Dedifferentiated amniotic fluid mesenchymal stem cell (primary cell): ENCODE measurements around the gene TMEM158.
A peak's percentile ranks its signal among the peaks of the same experiment; 100 is the strongest.

ENCODE experiments used
- DNase-seq: peaks from one replicate; pipeline ENCODE4 v3.0.0-alpha.2; 2016; ENCODE audit errors: extremely low spot score

Gene TMEM158

DNA sequence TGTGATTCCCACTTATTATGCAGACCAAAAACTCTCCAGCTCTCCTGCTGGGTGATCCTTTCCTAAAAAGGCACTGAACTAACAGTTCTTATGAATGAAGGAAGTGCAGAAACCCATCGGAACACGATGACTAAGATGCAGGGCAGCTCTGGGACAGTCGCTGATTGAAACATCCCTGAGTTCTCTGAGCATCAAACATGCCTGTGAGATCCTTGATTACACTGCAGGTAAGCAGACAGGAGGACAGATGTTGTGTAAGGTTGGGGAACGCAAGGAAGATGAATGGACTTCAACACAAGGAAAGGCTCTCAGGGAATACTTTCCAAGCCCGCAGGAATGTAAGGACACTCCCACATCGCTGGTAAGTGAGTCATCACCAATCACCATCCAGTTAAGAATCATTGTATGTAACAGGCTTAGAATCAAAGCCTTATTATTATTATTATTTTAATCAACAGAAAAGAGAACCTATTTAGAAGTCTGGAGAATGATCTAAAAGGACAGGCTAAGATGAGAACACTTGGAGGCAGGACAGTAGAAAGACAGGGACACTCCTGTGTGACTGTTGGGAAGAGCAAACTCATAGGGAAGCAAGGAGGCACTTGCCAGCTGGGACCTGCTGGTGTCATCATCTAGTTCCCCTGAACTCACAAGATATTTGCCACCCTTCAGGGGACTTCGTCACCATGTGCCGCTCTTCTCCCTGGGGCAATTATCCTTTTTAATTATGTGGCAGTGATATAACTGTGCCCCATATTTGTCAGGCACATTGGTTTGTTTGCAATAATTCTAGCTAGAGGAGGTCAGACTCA, 26.0 kb downstream of the TMEM158 start:
- peak; percentile 73 for DNase-seq

DNA sequence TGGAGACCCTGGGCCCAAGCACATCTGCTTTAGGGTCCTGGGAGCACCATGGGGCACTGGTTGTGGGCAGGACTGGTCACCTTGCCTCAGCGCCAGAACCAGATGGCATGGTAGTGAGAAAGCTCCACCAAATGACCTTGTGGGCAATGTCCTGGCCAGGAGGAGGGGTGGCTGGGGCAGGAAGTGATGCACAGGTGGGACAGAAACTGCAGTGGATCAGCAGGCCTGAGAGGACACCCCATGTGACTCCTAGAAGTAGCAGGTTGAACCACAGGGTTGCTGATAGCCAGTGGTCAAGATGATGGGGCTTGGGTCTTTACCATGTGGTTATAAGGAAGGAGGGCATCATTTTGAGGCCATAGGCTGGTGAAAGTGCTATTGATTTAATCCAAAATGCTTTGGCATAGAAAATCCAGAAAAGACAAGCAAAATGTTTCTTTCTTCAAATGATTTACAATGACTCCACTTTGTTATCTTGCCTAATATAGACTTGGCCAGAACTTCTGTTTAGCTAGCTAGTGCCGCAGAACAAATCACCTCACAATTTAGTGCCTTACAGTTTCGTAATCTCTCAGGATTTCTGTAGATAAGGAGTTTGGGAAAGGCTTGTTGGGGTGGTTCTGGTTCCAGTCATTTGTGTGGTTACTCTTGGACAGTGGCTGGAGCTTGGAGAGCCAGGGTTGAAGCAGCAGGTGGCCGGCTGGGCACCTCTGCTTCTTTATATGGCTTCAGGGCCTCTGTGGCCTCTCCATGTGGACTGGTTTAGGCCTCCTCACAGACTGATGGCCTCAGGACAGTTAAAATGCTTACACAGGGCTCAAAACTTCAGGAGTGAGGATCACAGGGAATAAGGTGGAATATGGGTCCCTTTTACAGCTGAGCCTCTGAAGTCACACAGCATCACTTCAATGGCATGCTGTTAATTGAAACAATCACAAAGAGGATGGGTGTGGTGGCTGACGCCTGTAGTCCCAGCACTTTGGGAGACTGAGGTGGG, 27.5 kb downstream of the TMEM158 start:
- no peak for DNase-seq

DNA sequence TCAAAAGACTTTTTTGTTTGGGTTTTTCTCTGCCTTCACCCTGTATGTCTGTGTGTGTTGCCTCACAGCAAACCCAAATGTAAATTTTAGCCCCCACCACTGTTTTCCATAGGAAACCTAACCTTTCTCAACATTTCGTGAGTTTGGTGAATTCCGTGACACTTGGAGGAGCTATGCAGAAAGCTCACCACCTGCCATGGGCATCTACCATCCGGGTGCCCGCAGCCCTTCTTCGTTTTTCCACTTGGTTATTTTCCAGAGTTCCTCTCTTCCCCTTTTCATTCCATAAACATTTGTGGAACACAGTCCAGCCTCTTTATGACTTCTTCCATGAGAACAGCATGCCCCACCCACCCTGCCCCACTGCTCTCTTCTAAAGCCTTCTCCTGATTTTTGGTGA, 31.3 kb downstream of the TMEM158 start:
- no peak for DNase-seq

DNA sequence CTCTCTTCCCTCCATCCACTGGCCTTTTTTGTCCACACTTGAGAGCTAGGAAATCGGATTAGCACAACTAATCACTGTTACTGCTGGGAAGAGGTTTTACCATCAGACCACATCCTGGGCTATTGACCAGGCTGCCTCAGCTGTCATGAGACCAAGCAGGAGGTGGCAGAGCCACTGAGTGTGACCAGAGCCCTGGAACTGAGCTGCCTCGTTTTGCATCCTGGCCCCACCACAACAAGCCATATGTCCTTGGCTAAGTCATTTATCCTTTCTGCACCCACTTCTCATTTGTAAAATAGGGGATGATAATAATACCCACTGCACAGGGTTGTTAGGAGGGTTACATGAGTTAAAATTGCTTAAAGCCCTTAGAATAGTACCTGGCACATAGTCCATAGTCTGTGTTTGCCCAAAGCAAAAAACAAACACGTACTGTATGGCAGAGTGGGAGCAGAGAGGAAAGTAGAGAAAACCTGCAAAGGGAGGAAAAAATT, 34.1 kb downstream of the TMEM158 start:
- DNase-seq = no peak

DNA sequence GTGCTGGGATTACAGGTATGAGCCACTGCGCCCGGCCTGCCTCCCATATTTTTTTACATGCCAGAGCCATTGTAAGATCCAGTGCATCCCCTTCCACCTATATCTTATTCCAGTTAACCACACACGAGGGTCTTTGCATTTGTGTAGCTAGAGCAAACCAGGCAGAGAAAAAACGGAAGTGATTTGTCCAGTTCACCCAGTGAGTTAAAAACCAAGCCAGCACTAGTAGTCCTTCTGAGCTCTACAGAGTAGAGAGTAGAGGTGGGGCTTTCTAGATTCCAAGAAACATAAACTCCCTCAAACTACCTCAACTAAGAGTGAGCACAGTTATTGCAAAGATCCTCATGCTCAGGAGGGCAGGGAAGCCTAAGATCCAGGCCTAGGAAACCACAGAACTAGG, 34.7 kb downstream of the TMEM158 start:
- DNase-seq = no peak

DNA sequence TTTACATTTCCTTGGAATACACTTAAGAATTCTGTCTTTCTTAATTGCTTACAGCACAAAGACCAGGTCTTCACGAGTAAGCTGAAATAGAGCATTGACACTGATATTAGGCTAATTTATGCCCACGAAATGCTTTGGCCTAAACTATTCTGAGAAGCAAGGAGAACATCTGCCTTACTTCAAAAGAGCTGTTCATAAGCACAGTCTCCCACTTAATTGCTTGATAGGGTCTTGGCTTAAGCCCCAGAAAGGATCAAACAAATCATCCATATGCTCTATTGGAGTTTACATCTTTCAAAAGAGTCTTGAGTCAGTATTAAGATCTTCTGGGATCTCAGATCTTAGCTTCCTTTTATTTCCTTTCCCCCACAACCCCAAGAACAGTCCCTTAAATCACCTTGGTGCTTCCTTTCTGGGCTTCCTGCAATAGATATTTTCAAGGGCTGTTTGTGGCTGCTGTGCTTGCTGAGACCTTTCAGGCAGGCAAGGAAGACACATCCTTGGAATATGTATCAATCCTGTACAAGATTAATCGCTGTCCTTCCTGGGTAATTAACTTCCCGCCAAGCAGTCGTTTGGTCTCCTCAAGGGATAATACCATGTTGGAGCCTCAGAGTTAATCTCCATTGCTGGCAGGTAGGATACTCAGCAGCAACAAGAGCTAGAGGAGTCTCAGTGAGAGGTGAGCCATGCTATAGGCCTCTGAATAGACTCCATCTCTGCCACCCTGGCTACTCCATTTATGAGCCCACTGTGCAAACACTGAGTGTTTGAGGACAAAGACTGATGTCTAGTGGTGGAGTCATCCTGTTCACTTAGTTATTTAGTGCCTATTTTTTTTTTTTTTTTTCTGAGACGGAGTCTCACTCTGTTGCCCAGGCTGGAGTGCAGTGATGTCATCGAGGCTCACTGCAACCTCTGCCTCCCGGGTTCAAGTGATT, 37.1 kb downstream of the TMEM158 start:
- no peak for DNase-seq

DNA sequence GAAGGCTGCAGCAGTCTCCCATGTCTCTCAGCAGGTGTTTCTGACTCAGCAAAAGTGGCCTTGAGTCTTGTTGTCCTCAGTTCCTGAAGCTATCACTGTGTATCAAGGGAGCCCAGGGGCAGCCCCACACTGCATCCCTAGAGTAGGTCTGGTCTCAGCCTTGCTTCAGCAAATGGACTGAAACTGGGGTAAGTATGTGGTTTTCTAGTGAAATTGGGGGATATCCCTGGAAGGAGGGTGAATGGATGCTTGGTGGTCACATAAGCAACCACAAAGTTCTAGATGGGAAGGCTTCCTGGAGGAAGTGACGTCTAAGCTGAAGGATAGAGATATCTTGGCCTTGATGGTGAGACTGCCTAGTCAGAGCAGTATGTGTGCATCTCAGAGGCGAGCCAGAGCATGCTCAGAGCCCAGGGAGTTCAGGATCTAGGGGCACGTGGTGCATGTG, 38.4 kb downstream of the TMEM158 start:
- no peak for DNase-seq

DNA sequence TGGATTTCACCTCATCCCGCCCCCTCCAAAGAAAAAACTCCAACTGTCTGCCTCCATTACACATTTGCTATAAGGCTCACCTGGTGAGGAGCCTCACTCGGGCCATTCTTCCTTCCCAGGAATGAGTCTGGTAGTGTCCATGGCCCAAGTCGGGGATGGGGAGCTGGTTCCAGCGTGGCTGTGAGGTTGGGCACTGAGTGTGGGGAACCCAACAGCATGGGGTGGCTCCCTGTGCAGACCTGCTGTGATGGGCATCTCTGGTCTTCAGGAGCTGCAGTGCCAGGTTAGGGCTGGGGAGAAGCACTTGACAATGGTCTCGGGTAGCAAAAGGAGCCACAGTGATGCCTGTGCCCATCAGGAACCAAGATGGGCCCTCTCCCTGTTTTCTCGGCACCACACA, 39.2 kb downstream of the TMEM158 start:
- no peak for DNase-seq

DNA sequence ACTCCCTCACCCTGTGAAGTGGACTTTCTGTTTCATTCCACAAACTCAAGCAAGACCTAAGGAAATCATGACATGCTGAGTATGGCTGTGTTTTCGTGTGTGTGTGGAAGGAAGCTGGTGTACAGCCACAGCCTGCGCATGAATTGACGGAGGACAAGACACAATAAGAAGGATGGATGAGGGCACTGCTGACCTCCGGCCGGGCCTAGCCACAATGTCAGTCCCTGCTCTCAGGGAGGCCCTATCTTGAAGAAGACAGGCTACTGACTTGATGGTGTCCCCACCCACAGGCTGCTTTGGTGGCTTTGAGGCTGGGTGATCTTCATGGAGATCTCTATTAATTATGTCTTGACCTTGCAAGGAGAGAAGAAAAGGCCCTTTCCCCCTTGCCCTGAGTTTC, 40.6 kb downstream of the TMEM158 start:
- DNase-seq = no peak

DNA sequence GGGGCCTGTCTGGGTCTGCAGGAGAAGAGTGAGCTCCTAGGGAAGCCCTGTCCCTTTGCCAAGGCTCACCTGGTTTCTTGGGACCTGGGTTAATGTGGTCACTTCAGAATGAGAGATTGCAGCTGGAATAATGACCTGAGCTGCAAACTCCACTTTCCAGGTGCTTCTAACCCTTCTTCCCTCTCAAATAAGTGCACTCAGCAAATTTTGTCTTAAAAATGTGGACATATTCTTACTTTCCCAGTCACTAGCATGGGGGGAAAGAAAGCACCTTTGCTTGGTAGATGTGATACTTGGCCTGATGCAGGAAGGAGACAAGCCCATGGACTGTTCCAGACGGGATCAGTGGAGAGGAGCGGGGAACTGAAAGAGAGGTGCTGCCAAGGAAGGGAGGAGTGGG, 41.0 kb downstream of the TMEM158 start:
- DNase-seq = no peak

DNA sequence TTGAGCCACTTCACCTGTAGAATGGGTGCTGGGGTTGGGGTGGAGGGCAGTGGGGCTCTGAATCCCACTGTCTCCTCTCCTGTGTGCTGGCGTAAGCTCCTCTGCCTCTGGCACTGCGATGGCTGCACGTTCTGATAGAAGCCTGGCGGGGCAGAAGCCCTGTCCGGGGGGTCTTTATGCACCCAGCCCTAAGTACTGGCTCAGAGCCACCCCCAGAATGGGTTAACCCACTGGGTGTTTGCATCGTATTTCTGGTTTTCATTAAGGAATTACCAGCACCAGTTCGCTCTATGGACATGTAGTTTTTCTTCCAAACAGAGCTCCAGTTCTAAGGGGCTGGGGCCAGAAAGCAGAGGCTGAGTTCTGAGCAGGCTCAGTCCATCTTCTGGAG, 42.2 kb downstream of the TMEM158 start:
- no peak for DNase-seq

DNA sequence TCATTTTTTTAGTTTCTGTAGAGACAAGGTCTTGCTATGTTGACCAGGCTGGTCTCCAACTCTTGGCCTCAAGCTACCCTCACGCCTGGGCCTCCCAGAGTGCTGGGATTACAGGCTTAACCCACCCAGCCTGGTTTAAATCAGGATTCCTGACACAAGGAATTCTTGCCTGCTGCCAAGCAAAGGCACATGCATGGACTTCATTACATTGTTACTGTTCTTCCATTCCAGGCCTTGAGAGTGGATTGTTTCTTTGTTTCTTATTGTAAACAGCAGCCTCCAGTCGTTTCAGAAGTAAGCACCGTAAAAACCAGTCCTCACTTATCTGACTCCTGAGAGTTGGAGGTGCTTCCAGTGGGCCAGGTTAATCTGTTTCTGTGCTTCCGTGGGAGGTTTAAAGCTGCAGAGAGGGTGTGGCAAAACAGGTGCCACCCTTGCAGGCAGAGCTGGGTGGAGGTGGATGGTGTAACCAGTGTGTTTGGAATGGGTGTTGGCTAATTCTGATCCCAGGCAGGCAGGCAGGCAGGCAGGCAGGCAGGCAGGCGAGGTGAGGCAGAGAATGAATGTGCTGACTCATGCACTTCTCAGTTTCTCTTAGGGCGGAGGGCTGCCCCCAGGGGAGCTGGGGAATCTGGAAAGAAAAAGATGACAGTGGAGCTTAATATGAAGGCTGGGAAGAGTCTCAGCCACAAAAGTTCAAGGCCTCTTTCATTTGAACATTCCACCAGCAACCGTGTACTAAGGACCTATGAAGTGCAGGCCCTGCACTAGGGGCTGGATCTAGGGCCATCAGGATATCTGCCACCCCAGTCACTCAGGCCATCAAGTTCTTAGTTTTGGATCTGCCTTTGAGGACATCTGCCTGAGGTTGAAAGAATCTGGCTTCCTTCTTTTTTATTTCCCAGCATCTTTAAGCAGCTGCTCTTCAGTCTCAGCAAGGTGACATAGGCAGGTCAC, 42.9 kb downstream of the TMEM158 start:
- DNase-seq = peak; percentile 54

DNA sequence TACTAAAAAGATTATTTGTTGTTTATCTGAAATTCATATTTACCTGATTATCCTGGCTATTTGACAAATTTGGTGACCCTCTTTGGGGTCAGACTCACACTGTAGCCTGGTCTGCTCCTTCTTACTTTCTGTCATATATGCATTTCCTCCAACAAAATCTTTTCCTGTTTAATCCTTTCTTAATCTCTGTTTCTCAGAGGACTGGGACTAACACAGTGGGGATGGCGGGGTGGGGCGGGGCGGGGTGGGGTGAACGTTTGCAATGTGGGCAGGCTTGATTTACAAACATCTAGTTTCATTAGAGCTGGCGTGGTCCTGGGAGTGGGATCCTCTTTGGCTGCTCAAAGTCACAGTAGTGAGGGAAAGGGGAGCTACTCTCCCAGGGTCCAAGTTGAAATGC, 44.6 kb downstream of the TMEM158 start:
- DNase-seq = no peak

DNA sequence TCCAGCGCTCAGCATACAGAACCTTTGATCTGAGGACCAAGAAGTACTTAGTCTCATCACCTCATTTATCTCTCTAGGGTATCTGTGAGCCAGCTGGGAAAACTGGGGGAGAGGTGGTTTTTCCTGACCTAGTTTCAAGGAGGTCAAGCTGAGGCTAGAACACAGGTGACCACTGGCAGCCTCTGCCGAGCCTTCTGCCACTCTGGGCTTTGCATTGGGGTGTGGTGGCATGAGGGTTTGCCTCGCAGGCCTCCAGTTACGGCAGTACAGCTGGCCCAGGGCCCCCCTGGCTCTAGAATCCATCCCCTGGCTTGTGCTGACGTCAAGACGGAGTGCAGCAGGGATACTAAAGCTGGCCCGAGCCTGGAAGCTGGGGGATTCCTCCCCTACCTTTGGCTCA, 45.2 kb downstream of the TMEM158 start:
- no peak for DNase-seq

DNA sequence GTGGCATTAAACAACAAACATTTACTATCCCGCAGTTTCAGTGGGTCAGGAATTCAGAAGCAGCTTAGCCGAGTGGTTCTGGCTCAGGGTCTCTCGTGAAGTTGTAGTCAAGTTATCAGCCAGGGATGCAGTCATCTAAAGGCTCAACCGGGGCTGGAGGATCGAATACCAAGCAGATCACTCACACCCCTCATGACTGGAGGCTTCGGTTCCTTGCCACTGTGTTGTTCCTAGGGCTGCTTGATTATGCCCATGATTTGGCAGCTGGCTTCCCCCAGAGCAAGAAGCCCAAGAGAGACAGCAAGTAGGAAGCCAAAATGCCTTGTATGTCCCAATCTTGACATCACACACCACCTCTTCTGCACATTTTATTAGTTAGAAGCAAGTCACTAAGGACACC, 46.0 kb downstream of the TMEM158 start:
- peak; percentile 39 for DNase-seq

DNA sequence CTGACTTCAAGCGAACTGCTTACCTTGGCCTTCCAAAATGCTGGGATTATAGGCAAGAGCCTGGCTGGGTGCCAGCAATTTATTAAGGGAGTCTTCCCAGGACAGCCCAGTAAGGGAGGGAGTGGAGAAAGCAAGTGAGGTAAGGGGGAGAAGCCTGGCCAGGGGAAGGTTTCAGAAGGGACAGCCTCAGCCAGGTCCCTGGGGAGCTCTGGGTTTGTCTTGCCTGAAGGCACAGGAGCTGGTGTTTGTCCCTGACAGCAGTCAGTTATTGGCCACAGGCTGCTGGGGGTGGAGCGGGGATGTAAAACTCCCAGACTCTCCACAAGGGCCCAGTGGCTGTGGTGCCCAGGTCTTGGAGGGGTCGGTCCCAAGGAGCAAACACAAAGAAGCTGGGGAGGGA, 46.9 kb downstream of the TMEM158 start:
- no peak for DNase-seq

DNA sequence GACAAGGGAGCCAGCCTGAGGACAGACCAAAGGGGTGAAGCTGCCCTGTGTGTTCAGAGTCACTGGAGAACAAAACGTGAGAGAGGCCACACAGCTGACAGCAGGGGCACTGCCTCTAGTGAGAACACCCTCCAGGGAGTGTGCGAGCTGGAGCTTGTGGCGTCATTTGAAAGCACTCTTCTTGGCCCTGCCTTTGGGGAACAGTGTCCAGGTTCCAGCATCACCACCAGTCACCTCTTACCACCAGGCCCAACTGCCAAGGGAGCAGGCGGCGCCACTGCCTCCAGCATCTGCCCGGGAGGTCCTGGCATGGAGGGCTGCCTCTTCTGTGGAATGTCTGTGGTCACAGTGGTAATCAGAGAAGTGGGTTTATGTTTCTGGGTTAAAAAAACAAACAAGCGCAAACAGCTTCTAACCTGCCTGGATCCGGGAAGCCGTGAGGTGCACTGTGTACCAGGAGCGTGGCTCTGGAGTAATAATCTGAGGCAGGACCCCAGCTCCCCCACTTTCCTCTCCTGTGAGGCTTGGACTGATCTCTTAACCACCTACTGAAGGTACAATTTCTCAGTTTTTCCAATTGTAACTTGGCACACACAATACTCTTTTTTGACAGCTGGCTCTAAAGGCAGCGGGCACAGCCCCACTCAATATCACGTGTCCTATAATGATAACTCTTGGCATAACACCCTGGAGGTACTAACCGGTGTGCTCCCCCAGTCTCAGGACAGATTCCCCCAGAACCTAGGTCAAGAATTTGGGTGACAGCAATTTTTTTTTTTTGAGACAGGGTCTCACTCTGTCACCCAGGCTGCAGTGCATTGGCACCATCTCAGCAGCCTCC, 47.7 kb downstream of the TMEM158 start:
- DNase-seq = peak; percentile 52

DNA sequence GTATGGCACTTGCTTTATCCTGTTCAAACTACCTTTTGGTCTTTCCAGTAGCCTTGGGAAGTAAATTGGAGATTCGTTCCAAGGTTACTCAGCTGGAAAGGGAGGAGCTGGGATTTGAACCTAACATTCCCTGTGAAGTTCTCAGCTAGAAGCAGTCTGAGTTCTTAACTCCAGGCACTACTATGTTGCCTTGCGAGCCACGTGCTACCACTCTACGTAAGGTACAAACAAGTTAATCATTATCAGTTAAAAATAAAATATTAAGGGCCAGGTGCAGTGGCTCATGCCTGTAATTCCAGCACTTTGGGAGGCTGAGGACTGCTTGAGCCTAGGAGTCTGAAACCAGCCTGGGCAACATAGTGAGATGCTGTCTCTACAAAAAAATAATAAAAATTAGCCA, 49.2 kb downstream of the TMEM158 start:
- DNase-seq = no peak
